RKO (cell line): ENCODE data around the gene PSPH.
"Not testable (repeated sequence)": the region's sequence is repeated elsewhere in the genome, so short reads cannot be mapped to it uniquely, and the experiment has no call there.

Source experiments
- DNase-seq: peaks from one replicate; pipeline ENCODE4 v3.0.0-alpha.2; 2016; ENCODE audit warnings: low spot score

Gene PSPH

DNA sequence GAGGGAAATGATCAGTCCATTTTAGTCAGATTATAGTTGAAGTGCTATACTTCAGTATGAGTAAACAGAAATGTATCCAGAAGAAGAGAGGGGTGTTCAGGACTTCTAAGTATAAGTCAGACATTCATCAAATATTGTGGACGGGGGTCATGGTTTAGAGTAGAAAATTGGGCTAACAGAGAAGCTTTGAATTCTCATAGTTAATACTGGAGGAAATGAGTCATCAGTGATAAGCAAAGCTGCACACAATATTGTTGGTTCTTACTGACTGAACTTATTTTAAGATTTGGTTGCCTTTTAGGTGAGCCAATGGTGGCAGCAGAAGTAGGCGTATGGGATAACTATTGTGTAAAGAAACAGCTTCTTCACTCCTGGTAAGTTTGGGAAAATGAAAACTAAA is 11.1 kb upstream of the PSPH start:
- peak; percentile 86 for DNase-seq

DNA sequence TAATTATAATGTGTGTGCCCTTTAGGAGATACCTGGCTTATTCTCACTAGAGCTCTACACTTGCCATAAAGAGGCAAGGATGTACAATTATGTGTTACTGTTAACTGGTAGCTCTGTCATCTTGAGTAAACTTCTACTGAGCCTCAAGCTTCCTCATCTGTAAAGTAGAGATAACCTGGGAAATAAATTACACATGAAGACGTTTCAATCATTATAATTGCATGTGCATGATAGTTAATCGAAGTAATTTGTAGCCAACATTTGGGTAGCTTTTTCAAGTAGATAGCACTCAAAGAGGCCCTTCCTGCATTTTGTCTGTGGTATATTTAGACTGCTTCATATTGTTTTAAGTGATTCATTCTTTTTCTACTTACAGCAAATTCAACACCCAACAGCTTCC is 2.7 kb upstream of the PSPH start:
- DNase-seq, result no peak

DNA sequence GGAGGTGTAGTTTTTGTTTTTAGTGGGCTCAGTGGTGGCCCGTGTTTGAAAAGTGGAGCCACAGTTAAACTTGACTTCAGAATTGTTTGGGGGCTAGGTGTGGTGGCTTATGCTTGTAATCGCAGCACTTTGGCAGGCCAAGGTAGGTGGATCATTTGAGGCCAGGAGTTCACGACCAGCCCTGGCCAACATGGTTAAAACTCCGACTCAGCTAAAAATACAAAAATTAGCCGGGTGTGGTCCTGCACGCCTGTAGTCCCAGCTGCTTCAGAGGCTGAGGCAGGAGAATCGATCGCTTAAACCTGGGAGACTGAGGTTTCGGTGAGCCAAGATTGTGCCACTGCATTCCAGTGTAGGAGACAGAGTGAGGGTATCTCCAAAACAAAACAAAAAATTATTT is 2.1 kb upstream of the PSPH start:
- no peak for DNase-seq

DNA sequence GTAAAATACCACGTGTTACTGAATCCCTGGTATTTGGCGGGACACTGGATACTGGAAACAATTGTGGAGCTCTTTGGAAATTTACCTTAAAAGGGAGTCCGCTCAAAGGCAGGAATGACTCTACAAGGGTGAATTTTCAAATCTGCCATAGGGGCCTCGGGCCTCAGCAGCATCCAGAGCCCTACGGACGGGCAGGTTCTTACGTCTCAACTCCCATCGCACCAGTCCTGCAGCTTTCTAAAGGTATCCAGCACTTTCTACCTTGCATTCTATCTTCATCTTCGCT is 248 bp downstream of the PSPH start:
- no peak for DNase-seq

DNA sequence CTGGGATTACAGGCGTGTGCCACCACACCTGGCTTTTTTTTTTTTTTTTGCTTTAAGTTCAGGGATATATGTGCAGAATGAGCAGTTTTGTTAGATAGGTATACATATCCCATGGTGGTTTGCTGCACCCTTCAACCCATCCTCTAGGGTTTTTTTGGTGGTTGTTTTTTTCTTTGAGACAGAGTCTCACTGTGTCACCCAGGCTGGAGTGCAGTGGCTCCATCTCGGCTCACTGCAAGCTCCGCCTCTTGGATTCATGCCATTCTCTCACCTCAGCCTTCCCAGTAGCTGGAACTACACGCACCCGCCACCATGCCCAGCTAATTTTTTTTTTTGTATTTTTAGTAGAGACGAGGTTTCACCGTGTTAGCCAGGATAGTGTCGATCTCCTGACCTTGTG is 2.5 kb downstream of the PSPH start:
- not testable (repeated sequence) for DNase-seq

DNA sequence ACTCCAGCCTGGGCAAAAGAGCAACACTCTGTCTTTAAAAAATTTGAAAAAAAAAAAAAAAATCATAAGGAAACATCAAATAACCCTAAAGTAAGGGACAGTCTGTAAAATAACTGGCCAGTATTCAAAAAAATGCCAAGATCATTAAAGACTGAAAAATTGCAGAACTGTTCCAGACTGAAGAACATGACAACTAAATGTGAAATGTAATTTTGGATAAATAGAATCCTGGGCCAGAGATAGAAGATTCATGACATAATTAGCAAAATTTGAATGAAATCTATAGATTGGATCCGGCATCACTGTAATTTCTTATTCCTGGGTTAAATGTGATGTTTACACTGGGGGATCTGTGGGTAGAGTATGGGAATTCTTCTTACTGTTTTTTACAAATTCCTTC is 3.0 kb downstream of the PSPH start:
- DNase-seq, result no peak

DNA sequence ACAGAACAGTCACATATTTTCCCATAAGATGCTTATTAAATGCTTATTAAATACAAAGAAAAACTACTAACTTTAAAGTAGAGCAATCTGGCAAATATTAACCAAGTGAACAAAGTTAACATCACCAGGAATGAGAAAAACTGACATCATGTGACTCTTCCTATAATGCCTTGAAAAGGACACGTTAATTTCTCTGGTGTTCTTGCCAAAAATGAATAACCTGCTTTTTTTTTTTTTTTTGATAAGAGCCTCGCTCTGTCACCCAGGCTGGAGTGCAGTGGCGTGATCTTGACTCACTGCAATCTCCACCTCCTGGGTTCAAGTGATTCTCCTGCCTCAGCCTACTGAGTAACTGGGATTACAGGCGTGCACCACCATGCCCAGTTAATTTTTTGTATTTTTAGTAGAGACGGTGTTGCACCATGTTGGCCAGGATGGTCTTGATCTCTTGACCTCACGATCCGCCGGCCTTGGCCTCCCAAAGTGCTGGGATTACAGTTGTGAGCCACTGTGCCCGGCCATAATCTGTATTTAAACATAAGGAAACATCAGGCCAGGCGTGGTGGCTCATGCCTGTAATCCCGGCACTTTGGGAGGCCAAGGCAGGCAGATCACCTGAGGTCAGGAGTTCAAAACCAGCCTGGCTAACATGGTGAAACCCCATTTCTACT is 3.7 kb downstream of the PSPH start:
- DNase-seq, result not testable (repeated sequence)

DNA sequence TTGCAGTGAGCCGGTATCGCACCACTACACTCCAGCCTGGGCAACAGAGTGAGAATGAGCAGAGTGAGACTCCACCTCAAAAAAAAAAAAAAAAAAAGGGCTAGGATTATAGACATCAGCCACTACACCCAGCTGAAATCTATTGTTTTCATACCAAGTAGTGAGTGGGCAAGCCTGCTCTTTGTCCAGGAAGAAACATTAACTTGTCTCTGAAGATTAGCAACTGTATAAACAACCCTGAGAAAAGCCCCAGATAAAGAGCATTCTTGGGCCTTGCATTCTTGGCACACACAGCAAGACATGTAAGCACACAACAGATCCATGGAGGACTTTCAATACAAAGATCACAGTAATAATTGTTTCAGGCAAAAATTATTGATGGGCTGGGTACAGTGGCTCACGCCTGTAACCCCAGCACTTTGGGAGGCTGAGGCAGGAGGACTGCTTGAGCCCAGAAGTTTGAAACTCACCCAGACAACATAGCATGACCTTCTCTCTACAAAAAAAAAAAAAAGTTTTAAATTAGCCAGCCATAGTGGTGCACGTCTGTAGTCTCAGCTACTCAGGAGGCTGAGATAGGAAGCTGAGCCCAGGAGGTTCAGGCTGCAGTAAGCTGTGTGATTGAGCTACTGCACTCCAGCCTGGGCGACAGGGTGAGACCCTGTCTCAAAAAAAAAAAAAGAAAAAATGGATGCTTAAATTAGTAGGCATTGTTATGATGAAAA is 4.4 kb downstream of the PSPH start:
- DNase-seq, result no peak

DNA sequence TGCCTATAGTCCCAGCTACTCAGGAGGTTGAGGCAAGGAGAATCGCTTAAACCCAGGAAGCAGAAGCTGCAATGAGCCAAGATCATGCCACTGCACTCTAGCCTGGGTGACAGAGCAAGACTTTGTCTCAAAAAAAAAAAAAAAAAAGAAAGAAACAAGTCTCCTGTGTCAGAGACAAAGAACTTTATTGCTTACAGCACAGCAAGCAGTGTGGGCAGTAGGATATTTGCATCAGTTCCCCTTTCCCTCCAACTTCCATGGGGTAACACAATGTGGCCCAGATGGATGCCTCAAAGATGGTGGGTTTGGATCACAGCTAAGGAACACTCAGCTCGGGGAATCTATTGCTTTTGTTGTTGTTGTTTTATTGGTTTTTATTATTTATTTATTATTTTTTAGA is 5.5 kb downstream of the PSPH start:
- not testable (repeated sequence) for DNase-seq

DNA sequence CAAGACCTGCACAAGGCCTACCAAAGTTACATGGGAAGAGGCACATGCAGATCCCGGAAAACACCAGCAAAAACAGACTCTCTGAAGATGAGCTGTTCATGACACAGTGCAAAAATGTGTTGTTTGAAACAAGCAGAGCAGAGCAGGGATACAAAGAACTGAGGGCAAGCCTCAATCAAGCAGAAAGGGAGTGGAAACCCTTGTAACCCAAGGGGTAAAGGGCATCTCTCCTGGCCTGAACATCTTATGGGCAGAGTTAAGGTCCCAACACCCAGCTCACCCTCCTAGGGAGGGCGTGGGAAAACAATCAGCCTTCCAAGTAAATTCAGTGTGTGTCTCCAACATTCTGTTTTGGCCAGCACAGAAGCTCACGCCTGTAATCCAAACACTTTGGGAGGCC is 10.5 kb downstream of the PSPH start:
- DNase-seq, result no peak

DNA sequence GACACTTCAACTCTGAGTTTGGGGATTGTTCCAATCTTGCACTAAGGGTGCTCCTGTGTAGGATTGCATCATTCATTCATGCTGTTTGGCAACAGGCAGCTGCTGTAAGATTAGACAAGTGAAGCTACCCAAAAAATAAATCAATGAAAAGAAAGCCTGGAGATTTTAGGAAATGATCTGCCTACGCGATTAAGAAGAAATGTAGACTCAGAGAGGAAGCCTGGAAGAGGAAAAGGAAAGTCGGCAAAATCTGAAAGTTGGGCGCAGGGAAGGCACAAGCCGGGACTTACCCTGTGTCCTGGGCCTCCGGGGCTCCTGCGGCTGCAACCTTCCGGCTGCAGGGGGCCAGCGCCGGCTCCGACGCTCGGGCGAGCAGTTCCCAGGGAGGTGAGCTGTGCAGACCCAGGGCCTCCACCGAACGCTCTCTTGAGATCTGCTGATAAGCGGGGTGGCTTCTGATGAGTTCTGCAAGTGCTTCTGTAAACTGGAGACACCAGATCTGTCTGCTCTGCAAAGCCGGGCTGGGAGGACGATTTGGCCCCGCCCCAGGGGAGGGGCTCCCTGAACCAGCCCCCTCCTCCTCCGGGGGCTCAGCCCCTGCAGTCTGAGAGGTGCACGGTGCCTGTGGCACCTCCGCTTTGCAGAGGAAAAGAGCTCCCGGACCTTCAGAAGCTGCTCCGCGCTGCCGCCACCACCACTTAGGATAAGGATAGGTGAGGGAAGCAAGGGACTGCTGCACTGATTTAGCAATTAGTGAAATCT is 17.4 kb downstream of the PSPH start:
- DNase-seq, result peak; percentile 77

DNA sequence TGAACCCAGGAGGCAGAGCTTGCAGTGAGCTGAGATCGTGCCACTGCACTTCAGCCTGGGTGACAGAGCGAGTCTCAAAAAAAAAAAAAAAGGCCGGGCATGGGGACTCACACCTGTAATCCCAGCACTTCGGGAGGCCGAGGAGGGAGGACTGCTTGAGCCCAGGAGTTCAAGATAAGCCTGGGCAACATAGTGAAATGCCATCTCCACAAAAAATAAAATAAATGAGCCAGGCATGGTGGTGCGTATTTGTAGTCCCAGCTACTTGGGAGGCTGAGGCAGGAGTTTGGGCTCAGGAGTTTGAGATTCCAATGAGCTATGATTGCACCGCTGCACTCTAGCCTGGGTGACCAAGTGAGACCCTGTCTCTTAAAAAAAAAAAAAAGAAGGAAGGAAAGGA is 18.7 kb downstream of the PSPH start:
- DNase-seq, result not testable (repeated sequence)

DNA sequence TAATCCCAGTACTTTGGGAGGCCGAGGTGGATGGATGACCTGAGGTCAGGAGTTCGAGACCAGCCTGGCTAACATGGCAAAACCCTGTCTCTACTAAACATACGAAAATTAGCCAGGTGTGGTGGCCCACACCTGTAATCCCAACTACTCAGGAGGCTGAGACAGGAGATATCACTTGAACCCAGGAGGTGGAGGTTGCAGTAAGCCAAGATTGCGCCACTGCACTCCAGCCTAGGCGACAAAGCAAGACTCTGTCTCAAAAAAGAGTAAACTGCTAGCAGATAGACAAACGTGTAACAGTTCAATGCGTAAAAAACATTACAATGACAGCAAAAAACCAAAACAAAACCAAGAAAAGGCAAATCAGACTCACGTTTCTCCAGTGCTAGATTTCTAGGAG is 19.7 kb downstream of the PSPH start:
- DNase-seq, result not testable (repeated sequence)

DNA sequence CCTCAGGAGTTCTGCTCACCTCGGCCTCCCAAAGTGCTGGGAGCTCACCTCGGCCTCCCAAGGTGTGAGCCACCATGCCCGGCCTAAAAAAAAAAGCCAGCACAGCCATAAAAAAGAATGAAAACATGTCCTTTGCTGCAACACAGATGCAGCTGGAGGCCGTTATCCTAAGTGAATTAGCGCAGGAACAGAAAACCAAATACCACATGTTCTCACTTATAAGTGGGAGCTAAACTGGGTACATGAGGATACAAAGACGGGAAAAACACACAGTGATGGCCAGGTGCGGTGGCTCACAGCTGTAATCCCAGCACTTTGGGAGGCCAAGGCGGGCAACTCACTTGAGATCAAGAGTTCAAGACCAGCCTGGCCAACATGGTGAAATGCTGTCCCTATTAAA is 20.9 kb downstream of the PSPH start:
- no peak for DNase-seq

DNA sequence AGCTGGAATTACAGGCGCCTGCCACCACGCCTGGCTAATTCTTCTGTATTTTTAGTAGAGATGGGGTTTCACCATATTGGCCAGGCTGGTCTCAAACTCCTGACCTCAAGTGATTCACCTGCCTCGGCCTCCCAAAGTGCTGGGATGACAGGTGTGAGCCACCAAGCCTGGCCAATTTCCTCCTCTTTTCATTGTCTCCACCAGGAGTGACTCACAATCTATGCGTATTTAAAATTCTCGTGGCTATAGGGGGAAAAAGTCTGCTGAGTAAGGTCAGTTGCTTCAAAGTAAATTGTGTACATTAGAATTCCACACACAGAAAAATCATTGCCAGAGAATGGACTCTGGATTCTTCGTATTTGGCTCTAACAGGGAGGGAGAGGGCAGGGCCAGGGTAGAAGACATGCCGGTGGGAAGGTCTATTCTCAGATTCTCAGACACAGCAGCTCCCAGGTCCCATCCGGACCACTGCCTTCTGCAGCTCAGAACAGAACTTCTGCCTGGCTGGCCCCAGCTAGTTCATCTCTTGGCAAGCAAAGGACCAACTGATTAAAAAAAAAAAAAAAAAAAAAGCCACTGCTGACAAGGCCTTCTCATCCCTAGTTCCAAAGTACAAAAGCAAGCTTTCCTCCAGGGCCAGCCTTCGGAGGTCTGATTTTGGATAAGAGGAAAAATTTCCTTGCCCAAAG is 22.2 kb downstream of the PSPH start:
- no peak for DNase-seq

DNA sequence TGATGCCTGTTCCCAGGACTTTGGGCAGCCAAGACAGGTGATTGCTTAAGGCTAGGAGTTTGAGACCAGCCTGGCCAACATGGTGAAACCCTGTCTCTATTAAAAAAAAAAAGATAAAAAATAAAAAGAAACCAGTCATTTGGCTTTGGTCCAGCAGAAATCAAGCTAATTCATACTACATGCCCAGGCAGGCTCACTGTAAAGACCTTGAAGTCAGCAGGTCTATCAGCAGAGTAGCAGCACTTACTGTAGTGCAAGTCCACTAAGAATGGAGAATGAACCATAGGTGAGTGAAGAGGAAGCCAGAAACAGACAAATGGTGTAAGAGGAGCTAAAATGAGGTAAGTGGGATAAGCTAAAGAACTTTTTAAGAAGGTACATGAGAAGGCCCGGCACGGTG is 24.7 kb downstream of the PSPH start:
- no peak for DNase-seq

DNA sequence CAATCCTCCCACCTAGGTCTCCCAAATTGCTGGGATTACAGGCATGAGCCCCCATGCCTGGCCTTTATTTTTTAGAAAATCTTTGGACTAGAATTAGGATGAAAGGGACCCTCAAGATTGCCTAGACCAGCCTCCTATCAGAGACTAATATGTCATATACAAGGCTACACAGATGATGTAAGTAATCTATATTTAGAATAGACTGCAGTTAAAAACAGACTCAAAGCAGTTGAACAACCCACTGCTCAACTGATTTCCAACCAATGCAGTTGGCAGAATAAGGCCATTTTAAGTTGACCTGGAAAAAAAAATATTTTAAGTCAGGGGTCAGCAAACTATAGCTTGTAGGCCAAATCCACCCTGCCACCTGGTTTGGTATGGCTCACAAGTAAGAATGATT is 27.7 kb downstream of the PSPH start:
- no peak for DNase-seq

DNA sequence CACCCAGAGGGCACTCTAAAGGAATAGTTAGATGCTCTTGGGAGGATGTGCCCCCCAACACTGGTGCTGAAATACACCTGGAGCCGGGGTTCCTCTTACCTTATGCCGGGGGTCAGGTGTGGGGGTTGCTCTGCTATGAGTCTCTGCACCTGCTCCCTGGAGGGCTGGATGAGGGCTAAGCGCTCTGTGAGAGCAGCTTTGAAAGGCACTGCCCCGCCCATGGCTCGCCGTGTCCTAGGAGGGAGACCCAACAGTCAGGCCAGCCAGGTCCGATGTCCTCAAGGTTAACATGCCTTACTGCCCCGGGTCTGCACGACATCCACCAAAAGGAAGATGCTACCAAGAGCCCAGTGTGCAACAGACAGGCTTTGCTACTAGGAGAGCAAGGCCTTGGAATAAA is 31.7 kb downstream of the PSPH start:
- DNase-seq, result no peak

DNA sequence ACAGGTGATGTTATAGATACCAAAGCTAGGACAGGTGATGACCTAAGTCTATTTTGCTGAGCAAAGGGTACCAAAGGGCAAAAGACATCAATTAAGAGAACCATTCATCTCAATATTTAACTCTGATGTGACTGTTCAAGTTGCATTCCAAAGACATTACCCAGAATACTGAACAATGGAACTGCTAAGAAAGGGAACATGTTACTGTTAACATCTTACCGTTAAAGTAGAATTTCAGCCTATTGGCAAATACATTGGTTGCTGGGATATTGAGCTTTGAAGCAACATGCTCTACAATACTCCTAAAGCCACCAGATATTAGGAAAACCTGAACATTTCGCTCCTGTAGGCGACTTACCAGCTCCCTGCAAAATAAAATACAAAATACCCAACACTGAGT is 34.2 kb downstream of the PSPH start:
- DNase-seq, result not testable (repeated sequence)

DNA sequence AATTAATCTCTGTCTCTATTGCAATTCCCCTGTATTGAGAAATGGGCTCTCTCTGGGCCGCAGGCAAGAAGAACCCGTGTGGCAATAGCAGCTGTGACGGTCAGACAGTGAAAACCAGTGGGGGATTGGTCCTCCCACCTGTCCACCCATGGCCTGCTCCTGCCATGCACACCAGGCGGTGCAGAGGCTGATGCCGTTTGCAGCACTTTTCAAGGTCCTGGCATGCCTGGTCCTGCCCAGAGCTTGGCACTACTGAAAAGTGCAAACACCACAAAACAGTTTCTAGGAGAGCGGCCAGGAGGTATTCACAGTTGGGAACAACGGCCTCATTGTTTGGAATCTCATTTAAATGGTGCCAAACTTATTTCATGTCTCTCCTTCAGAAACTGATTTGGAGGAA is 41.5 kb downstream of the PSPH start:
- DNase-seq, result no peak

DNA sequence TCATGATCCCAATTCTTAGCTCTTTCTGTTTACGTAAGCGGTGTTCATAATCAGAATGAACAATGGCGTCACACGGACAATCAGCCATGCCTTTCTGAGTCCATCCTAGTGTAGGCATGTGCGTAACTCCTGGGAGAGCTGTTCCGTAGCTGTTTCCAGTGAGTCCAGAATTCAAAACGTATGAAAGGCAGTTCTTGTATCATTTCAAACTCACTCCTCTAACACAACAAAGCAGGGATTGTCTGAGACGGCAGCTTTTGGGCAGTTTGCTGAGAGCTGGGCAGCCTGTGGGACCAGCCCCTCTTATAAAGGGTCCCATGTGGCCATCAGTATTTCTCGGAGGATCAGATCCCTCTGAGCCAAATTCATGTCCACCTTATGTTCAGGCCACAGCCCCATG is 43.4 kb downstream of the PSPH start:
- DNase-seq, result no peak

DNA sequence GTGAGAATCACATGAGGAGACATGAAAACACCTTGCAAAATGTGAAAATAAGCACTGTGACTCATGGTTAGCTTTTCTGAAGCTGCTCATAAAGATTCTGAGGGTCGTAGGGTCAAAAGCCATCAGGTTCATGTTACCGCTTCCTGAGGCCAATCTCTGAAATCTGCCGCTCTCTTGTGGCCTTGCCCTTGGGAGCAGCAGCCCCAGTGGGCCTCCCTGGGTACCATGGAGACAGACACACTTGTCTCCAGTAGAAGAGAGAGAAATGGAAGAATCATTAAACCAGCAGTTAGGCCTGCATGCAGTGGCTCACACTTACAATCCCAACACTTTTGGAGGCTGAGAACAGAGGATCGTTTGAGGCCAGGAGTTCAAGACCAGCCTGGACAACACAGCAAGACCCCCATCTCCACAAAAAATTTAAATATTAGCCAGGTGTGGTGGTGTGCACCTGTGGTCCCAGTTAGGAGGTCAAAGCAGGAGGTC is 44.0 kb downstream of the PSPH start:
- DNase-seq, result no peak

DNA sequence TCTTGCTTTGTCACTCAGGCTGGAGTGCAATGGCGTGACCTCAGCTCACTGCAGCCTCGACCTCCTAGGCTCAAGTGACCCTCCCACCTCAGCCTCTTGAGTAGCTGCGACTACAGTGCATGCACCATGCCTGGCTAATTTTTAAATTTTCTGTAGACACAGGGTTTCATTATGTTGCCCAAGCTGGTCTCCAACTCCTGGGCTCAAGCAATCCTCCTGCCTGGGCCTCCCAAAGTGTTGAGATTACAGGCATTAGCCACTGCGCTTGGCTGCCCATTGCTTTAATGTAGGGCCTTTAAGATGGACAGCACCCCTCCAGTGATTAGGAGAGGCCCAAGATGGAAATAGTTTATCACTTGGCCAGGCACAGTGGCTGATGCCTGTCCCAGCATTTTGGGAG is 47.5 kb downstream of the PSPH start:
- DNase-seq, result no peak
